GM21619 (cell line): Measurements from ENCODE around the gene BMX.

Experiments
- ATAC-seq: cut with Tn5 transposase; IDR thresholded peaks from one replicate; pipeline ENCODE4 v1.9.1; 2021; ENCODE audit not compliant: unreplicated experiment

The BMX gene

GRCh38 chrX:15505101-15505500 is 4.5 kb downstream of the BMX start:
- ATAC-seq, result no peak

- ATAC-seq, result no peak
These were observed 6.4 kb downstream of the BMX start for GRCh38 chrX:15507005-15507404.

GRCh38 chrX:15509845-15510244 is 9.2 kb downstream of the BMX start:
- no peak for ATAC-seq

GRCh38 chrX:15511563-15511962 is 11.0 kb downstream of the BMX start:
- no peak for ATAC-seq

DNA sequence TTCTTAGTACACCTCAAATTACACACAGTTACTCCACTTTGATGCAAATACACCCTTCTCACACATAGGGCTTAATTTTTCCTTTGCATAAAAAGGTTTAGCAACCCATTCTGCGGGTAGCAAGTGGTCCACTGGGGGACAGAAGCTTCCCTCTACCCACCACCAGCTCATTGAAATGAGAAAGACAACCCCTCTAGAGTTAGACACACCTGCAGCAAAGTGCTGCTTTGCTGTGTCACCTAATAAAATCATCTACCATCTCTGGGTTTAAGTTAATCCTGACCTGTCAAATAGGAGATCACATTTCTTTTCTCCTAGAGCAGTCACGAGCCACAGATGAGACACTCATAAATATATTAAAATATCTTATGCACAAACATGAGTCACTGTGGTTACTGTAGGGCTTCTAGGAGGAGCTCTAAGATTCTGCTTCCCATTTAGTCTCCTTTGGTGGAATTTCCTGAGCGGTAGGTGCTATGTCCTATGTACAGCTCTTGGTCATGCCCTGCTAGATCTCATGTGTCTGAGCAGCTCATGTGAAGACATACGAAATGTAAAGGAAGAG is 11.9 kb downstream of the BMX start:
- ATAC-seq, result no peak

DNA sequence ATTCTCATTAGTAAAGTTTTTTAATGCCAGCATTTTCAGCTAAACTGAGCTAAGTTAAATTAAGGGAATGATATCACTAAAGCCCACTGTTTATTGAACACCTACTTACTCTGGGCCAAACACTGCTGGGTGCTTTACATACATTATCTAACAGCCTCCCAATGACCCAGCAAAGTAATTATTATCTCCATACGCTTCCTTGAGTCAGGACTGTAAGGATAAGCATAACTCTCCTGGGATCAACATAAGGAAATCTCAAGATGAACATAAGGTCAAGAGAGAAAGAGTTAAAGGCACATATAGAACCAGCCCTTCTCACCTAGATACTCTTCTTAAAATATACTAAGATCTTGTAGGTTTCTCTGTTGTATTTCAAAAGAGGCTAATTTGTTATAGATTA is 13.7 kb downstream of the BMX start:
- ATAC-seq, result no peak

DNA sequence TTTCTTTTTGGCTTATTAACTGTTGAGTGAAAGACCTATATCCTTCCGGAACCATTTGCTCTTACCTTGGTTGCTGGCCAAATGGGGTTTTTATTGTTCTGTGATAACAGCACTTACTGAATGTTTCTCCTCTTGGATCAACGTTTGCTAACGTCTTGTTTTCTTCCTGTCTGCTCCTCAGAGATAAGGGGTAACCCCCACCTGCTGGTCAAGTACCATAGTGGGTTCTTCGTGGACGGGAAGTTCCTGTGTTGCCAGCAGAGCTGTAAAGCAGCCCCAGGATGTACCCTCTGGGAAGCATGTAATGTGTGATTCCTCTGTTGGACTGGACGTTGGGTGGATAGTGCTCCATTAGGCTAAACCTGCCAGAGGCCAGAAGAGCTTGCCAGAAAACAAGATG is 15.3 kb downstream of the BMX start:
- ATAC-seq, result no peak

GRCh38 chrX:15522464-15522863 is 21.9 kb downstream of the BMX start:
- ATAC-seq, result no peak

GRCh38 chrX:15523088-15523487 is 22.5 kb downstream of the BMX start:
- ATAC-seq, result no peak

DNA sequence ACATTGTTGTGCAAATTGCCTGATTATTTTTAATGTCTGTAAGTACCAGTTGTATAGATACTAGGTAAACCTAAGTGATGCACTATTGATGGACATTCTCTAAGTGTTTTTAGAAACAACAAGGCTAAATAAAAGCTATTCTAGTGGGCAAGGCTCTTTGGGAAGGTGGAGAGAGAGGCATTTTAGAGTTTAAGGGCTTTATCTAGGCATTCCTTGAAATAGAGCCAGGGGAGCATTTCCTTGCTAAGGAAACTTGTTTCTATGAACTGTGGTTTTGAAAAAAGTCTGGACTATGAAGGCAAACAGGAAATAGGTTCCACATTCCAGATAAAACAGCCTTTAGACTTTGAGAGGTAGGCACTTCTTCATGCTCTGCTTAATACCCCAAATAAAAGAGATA is 23.8 kb downstream of the BMX start:
- no peak for ATAC-seq

DNA sequence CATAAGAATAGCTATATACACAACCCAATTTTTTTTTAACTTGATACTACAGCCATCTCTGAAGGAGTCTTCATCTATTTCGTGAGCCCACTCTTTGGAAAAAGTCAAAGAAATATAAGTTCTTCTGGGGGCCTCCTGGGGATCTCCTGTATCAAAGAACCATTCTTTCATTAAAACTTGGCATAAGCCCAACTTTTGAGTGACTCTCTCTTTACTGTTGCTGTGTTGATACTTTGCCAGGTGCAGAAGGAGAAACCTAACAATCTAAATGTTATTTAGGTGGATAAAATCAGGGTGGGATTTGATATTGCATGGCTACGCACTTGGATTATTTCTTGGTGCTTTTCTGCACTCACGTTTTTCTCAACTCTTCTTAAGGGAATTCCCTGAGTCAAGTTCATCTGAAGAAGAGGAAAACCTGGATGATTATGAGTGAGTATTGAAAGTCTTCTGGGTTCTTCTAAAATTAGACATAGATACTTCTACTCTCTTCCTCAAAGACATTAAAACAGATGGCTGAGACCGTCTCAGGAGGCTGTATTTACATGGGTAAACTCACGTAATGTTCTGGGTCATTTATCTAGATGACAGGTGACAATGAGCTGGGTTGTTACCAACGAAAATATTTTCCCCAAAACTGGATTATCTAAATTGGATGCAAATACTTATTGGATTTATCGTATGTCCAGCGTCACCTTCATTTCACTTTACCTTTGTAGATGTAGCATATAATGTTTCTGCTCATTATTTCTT is 25.2 kb downstream of the BMX start:
- no peak for ATAC-seq

DNA sequence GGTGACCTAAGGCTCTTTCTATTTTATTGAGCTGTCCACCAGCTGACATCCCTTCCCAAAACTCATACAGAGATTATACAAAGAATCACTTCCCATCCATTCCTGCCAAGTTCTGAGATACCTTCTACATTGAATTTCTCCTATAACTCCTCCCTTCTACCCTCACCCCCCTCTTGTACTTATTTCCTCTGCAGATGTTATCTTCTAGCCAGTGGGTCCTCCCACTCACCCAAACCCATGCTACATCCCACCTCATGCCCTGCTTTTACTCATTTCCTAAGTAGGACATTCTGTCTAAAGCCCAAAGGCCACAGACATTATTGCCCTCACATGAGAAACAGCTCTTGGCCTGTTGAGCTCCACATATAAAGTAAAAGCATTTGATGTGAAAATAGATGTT is 28.6 kb downstream of the BMX start:
- no peak for ATAC-seq

DNA sequence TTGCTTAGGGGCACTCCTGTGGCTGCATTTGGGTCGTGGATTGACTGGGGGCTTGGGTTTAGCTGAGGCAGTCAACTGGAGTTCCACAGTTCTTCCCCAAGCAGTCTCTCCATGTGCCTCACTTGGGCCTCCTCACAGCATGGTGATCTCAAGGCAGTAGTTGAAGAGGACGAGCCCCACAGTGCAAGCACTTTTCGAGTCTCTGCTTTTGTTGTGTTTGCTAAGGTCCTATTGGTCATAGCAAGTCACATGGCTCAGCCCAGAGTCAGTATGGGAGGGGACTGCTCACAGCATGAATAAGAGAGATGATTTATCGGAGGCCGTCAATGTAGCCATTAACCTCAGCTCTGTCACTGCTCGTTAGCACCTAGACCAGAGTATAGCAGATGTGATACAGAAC is 29.7 kb downstream of the BMX start:
- ATAC-seq, result no peak

- ATAC-seq, result no peak
These were observed 46.1 kb downstream of the BMX start for GRCh38 chrX:15546745-15547144.

DNA sequence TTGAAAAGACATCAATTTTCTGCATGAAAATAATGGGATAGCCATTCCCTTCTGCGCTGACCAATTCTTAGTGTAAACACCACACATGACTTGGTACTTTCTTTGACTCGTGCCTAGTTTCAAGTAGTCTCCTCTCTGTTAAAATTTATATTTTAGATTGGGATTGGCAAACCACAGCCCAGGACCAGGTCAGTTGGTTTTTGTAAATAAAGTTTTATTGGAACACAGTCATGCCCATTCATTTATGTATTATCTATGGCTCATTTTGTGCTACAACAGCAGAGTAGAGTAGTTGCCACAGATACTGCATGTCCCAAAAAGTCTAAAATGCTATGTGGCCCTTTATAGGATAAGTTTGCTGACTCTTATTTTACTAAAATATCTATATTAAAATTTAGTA is 46.7 kb downstream of the BMX start:
- ATAC-seq, result no peak

DNA sequence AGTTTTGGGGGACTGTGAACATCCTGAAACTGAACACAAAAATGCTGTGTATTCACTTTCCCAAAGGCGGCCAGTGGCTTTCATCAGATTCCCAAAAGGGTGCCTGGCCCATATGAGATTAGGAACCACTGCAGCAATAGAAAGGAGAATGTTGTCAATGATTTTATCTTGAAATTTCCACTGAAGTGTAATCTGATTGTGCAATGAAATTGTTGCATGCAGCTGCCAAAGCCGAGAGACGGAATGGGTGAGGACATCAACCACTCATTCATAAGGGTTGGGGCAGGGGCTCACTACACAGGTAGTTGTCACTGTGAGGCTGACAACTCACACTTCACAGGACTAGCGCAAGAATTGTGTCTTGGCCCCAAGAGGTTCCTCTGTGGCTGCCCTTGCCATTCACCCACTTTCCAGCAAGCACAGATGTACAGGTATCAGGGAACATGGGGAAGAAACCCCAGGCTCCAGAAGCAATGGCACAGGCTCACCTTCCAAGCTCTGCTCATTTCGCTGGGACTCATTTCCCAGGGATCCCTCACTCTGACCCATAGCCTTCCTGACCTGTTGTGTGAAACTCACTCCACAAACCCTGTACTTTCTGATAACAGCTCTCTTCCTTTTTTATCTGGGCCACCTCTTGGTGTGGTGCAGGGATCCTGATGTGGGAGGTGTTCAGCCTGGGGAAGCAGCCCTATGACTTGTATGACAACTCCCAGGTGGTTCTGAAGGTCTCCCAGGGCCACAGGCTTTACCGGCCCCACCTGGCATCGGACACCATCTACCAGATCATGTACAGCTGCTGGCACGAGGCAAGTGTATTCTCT is 48.8 kb downstream of the BMX start:
- no peak for ATAC-seq

DNA sequence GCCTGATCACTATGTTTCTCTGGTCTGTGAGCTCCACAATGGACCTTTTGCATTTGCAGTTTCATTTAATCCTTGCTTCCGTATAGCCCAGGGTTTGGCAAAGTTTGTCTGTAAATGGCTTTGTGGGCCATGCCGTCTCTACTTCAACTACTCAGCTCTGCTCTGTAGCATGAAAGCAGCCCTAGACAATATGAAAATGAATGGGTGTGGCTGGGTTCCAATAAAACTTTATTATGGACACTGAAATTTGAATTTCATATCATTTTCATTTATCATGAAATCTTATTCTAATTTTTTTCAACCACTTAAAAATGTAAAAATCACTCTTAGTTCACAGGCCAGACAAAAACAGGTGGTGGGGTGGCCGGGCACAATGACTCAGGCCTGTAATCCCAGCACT is 58.6 kb downstream of the BMX start:
- ATAC-seq, result no peak

DNA sequence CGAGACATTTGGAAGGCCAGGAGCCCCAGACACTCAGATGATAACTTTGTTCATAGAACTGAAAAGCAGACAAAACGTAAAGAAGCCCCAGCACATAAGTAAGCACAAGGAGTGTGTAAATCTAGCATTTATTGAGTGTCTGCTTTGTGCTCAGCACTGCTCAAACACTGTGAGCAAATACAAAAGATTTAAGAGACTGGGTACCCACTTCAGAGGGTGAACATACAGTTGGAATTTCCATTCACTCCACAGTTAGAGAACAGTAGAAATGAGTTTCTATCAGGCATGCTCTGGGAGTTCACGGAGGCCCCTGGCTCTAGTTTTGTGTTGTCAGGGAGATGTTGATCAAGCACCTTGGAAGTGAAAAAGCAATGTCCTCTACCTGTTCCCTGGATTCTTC is 60.3 kb downstream of the BMX start:
- ATAC-seq, result no peak

- ATAC-seq, result no peak
These were observed 62.4 kb downstream of the BMX start for GRCh38 chrX:15563056-15563455.

GRCh38 chrX:15564981-15565579 is 64.5 kb downstream of the BMX start:
- peak; percentile 69 for ATAC-seq

DNA sequence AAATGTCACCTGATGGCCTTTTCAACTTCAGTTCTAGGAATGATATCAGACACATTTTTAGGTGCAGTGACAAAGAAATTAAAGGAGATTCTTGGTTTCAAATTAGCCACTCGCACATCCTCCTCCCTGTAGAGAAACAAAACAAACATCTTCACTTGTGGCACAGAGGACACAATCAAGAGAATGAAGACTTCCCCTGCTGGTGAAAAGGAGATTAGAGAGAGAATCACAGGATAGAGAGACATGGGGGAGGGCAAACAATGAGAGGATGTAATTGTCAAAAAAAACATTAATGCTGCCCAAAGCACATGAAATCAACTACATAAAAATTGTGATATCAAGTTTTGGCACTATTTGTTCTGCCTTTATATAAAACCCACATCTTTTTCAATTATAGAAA is 65.6 kb downstream of the BMX start:
- no peak for ATAC-seq

GRCh38 chrX:15567267-15567666 is 66.7 kb downstream of the BMX start:
- no peak for ATAC-seq
